HEK293T (cell line): ENCODE measurements around the gene SH3PXD2A.

Experiments used
- CTCF ChIA-PET: fragments of 350-600 bp; formaldehyde crosslinking; extraction: SDS; loops from one replicate; lab custom pipeline; 2021; ENCODE audit warnings: antibody characterized with exemption, inconsistent platforms; lab: Yijun Ruan, JAX
- POLR2A ChIA-PET: fragments of 350-600 bp; formaldehyde crosslinking; extraction: SDS; loops from one replicate; lab custom pipeline; 2020; ENCODE audit warnings: antibody characterized with exemption, inconsistent platforms; lab: Yijun Ruan, JAX
- DNase-seq: peaks from one replicate; pipeline ENCODE4 v3.0.0; 2012; ENCODE audit warnings: mixed read lengths; ENCODE audit errors: extremely low spot score
- ARNT ChIP-seq: fragments of 450-650 bp; IDR thresholded peaks from 2 replicates; pipeline ENCODE4 v1.6.1; 2017; ENCODE audit warnings: mild to moderate bottlenecking
- BHLHE40 ChIP-seq: fragments of 450-650 bp; IDR thresholded peaks from 2 replicates; pipeline ENCODE4 v1.6.1; 2016; ENCODE audit warnings: mild to moderate bottlenecking, moderate library complexity, borderline replicate concordance
- CTBP1 ChIP-seq: fragments of 450-650 bp; IDR thresholded peaks from 2 replicates; pipeline ENCODE4 v1.6.1; 2016; ENCODE audit warnings: borderline replicate concordance
- ELF4 ChIP-seq: fragments of 450-650 bp; IDR thresholded peaks from 2 replicates; pipeline ENCODE4 v1.6.1; 2017; ENCODE audit warnings: antibody characterized with exemption
- FOXA1 ChIP-seq: fragments of 450-650 bp; IDR thresholded peaks from 2 replicates; pipeline ENCODE4 v1.6.1; 2016; ENCODE audit warnings: mild to moderate bottlenecking
- FOXK2 ChIP-seq: fragments of 450-650 bp; IDR thresholded peaks from 2 replicates; pipeline ENCODE4 v1.6.1; 2016; ENCODE audit warnings: mild to moderate bottlenecking
- FOXM1 ChIP-seq: fragments of 450-650 bp; IDR thresholded peaks from 2 replicates; pipeline ENCODE4 v1.6.1; 2017; ENCODE audit warnings: mild to moderate bottlenecking, borderline replicate concordance
- HDGF ChIP-seq: fragments of 450-650 bp; IDR thresholded peaks from 2 replicates; pipeline ENCODE4 v1.6.1; 2017; ENCODE audit warnings: antibody characterized with exemption, borderline replicate concordance
- L3MBTL2 ChIP-seq: fragments of 450-650 bp; conservative IDR thresholded peaks from 2 replicates; pipeline ENCODE4 v1.6.1; 2016; ENCODE audit warnings: mild to moderate bottlenecking
- LEF1 ChIP-seq: fragments of 450-650 bp; IDR thresholded peaks from 2 replicates; pipeline ENCODE4 v1.6.1; 2017; ENCODE audit warnings: mild to moderate bottlenecking, borderline replicate concordance
- NFRKB ChIP-seq: fragments of 450-650 bp; IDR thresholded peaks from 2 replicates; pipeline ENCODE4 v1.6.1; 2016; ENCODE audit warnings: mild to moderate bottlenecking, moderate library complexity
- PKNOX1 ChIP-seq: fragments of 450-650 bp; IDR thresholded peaks from 2 replicates; pipeline ENCODE4 v1.6.1; 2016
- SP1 ChIP-seq: fragments of 450-650 bp; IDR thresholded peaks from 2 replicates; pipeline ENCODE4 v1.6.1; 2017
- SUZ12 ChIP-seq: fragments of 450-650 bp; IDR thresholded peaks from 2 replicates; pipeline ENCODE4 v1.6.1; 2016; ENCODE audit warnings: mild to moderate bottlenecking
- TARDBP ChIP-seq: fragments of 450-650 bp; IDR thresholded peaks from 2 replicates; pipeline ENCODE4 v1.6.1; 2016
- ZNF384 ChIP-seq: fragments of 450-650 bp; IDR thresholded peaks from 2 replicates; pipeline ENCODE4 v1.6.1; 2016

The SH3PXD2A gene

GRCh38 chr10:103572347-103573204 is 282.8 kb downstream of the SH3PXD2A start:
- TF ChIP-seq TARDBP (no peak), LEF1 (no peak), ZNF384 (no peak), SP1 (no peak), NFRKB (no peak), FOXA1 (no peak)
- POLR2A ChIA-PET = no interaction called here
- DNase-seq = no peak
- CTCF ChIA-PET = interaction anchor here (0.7 kb wide), 1 partner anchor 20 kb away, joined by 3 read pairs; no protein-coding TSS in a partner anchor

- CTCF ChIA-PET = no interaction called here
- no peak for DNase-seq
- TF ChIP-seq ZNF384 (no peak), TARDBP (no peak), ARNT (no peak), SUZ12 (no peak), CTBP1 (no peak), BHLHE40 (no peak), L3MBTL2 (no peak), NFRKB (no peak), FOXK2 (no peak), HDGF (no peak), FOXM1 (no peak), PKNOX1 (no peak), ELF4 (no peak), SP1 (no peak), FOXA1 (no peak), LEF1 (no peak)
- POLR2A ChIA-PET = no interaction called here
These were observed 283.8 kb downstream of the SH3PXD2A start for GRCh38 chr10:103571656-103571975.

- no peak for TF ChIP-seq BHLHE40
- no peak for TF ChIP-seq NFRKB
- TF ChIP-seq SUZ12 = no peak
- TF ChIP-seq SP1 = no peak
- TF ChIP-seq L3MBTL2 = no peak
- DNase-seq = no peak
- POLR2A ChIA-PET = no interaction called here
- CTCF ChIA-PET = no interaction called here
These were observed 284.3 kb downstream of the SH3PXD2A start for GRCh38 chr10:103570844-103571655.

- CTCF ChIA-PET = no interaction called here
- no peak for TF ChIP-seq LEF1
- no peak for TF ChIP-seq HDGF
- TF ChIP-seq NFRKB = no peak
- TF ChIP-seq TARDBP = no peak
- no peak for TF ChIP-seq SP1
- TF ChIP-seq ZNF384 = no peak
- TF ChIP-seq L3MBTL2 = no peak
- no peak for TF ChIP-seq PKNOX1
- TF ChIP-seq FOXK2 = no peak
- no peak for TF ChIP-seq BHLHE40
- TF ChIP-seq SUZ12 = no peak
- no peak for TF ChIP-seq FOXA1
- TF ChIP-seq FOXM1 = no peak
- no peak for TF ChIP-seq CTBP1
- no peak for TF ChIP-seq ELF4
- TF ChIP-seq ARNT = no peak
- DNase-seq = no peak
- POLR2A ChIA-PET = no interaction called here
These were observed 285.5 kb downstream of the SH3PXD2A start for GRCh38 chr10:103569896-103570295.

GRCh38 chr10:103568505-103568904 is 286.9 kb downstream of the SH3PXD2A start:
- CTCF ChIA-PET = no interaction called here
- TF ChIP-seq PKNOX1 (no peak), SUZ12 (no peak), FOXK2 (no peak)
- POLR2A ChIA-PET = interaction anchor here (1.1 kb wide), 1 partner anchor 14 kb away, joined by 3 read pairs; no protein-coding TSS in a partner anchor

GRCh38 chr10:103566536-103566935 is 288.8 kb downstream of the SH3PXD2A start:
- ChIA-PET POLR2A (no interaction called here), CTCF (no interaction called here)
- DNase-seq = no peak
- TF ChIP-seq ARNT (no peak), SP1 (no peak), PKNOX1 (no peak), ZNF384 (no peak), FOXA1 (no peak), LEF1 (no peak), CTBP1 (no peak), BHLHE40 (no peak), FOXK2 (no peak), NFRKB (no peak), FOXM1 (no peak), SUZ12 (no peak), HDGF (no peak), L3MBTL2 (no peak), TARDBP (no peak), ELF4 (no peak)

More at GRCh38 chr10:103568505-103568904, 286.9 kb downstream of the SH3PXD2A start:
- DNase-seq = no peak
